ENCODE data around the gene GRB2. TPM values are rescaled to one million over a fixed set of nuclear protein-coding genes. Genes with fewer than 3 reads are reported as not detected.
"Not testable (repeated sequence)": the region's sequence is repeated elsewhere in the genome, so short reads cannot be mapped to it uniquely, and the experiment has no call there.

Gene GRB2
- polyA plus RNA-seq, 3 donors: 23.7 to 73.0 (median 58.6) TPM

DNA sequence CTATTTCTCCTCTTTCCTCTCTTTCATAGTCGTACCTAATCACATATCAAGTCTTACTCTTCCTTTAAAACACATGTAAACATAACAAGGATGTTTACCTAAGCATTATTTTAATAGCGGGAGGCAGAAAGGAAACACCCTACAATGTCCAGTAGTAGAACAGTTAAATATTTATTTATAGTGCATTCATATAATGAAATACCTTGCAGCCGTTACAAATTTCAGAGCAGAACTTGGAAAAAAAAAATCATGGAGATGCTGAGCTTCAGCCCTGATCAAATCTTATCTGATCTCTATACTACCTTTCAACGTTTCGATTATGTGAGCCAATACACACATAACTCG lies 39.6 kb downstream of the GRB2 start:
- no peak overlapping the region for H3K27ac ChIP-seq (ENCODE audit: low read depth, low read length)
- WGBS, 3 donors: 29 to 61% (median 60%) methylated on average over 6 of the region's 6 CpGs

DNA sequence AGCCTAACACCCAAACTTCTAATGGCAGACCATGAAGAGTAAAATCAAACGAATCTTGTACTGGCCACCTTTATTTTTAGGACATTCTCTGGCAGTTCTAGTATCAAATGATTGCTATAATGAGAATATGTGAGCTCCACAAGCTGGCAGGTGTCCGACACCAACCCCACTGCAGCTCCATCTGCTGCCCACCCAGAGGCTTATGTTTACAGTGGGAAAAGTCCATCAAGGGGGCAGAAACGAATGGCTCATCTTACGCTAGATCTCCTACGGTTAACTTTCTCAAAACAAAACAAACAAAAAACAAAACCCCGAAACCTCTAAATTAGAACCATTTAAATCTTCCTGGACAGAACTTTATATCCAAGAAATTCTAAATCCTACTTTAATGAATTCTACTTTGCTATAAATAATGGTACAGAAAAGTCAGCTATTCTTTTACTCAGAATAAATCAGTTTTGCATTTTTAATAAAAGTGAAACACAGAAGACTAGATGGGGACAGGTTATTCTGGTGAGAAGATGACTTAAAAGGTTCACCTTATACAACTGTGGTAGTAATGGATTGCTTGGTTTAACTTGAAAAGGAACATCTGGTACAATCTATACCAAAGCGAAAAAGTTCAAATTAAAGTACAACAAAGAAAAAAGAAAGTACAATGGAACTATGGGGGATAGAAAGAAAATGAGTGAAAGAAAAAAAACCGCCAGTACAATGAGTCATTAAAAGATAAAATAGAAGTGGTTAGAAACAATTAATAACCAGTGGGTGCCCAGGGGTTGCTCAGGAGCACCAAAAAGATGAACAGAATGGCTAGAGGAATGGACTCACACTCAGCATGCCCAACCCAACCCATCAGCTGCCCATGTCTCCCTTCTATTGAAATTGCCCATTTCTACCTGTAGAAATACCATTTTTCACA lies 40.2 kb downstream of the GRB2 start:
- H3K27ac ChIP-seq (ENCODE audit: low read depth, low read length): no peak overlapping the region
- 78 to 82% (median 78%) methylated on average over 8 of the region's 8 CpGs for WGBS, 3 donors

DNA sequence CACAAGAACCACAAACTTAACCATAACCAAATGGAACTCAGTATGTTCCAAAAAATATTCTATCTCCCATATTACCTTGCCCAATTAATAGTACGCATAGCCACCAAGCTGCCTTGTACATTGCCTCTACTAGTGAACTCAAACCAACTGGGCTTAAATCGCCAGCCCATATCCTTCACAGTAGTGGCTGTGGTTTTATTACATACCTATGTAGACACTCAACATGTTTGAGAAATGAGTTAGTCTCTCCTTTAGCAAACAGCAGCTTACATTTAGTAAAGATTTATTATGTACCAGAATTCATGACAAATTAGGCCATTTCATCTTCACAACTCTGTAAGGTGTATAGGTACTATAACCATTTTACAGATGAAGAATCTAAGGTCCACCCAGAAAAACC lies 41.4 kb downstream of the GRB2 start:
- 91 to 96% (median 92%) methylated on average over 2 of the region's 2 CpGs for WGBS, 3 donors
- no peak overlapping the region for H3K27ac ChIP-seq (ENCODE audit: low read depth, low read length)

DNA sequence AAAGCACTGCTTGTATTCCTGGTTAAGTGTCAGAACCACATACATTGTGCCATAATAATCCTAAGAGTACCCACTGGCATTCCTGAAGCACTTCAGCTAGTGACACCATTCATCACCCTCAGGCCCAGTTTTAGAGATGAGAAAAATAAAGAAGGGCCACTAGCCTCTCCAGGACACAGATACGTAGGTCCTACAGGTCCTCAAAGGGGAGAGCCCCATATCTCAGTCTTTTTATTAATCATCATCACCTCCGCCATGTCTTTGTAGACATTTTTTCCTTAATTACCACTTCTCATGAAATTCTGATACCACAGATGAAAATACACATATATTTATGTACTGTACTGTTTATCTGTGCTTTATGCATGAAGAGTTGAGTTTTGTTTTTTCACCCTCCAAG lies 43.5 kb downstream of the GRB2 start:
- 50 to 67% (median 65%) methylated on average over 2 of the region's 2 CpGs for WGBS, 3 donors

DNA sequence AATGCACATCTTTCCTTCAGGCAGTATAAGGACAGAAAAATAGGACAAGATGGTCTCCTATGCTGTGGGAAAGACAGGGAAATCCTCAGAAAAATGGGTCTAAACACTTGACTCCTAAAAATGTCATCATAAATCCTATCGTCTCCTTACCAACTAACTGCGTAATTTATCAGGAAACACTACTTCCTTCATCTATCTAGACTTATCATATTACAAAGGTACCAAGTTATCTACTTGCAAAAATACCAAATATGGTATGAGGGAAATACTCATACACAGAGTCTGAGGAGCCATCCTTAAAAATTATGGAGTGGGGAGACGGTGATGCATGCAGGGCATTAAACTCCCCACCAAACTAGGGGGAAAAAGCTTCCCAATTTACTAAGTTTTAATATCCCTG lies 44.1 kb downstream of the GRB2 start:
- 43 to 51% (median 50%) methylated on average over 3 of the region's 3 CpGs for WGBS, 3 donors
- H3K27ac ChIP-seq (ENCODE audit: low read depth, low read length): no peak overlapping the region

More for the DNA sequence above, 43.5 kb downstream of the GRB2 start:
- no peak overlapping the region for H3K27ac ChIP-seq (ENCODE audit: low read depth, low read length)

DNA sequence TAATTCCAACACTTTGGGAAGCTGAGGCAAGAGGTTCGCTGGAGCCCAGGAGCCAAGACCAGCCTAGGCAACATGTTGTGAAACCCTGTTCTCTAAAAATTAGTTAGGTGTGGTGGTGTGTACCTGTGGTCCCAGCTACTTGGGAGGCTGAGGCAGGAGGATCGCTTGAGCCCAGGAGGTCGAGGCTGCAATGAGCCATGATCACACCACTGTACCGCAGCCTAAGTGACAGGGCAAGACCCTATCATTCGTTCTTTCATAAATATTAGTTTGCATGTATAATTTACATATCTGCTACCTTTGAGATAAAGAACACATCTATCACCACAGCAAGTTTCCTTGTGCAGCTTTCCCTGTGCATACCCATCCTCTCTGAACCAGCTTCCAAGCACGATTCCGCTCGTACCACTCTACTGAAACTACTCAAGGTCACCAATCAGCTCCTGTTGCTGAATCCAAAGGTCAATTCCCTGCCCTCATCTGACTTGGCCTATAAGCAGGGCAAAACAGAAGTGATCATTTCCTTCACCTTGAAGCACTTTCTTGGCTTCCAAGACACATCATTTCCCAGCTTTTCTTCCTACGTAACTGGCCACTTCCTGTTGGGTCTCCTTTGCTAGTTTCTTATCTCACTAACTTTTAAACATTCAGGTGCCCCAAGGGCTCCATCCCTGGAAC lies 49.1 kb downstream of the GRB2 start:
- no peak overlapping the region for H3K27ac ChIP-seq (ENCODE audit: low read depth, low read length)
- 57 to 79% (median 74%) methylated on average over 9 of the region's 9 CpGs for WGBS, 3 donors

DNA sequence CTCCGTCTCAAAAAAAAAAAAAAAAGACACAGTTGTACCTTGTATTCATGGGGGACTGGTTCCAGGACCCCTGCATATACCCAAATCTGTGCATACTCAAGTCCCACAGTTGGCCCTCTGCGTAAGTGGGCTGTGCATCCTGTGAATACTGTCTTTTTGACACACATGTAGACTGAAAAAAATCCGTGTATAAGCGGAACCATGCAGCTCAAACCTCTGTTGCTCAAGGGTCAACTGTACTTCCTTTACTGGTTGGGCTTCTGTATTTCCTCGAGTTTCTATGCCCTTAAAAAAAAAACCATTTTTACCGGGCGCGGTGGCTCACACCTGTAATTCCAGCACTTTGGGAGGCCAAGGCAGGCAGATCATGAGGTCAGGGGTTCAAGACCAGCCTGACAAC lies 52.3 kb downstream of the GRB2 start:
- no peak overlapping the region for H3K27ac ChIP-seq (ENCODE audit: low read depth, low read length)
- 67 to 94% (median 90%) methylated on average over 7 to 8 of the region's 8 CpGs for WGBS, 3 donors

DNA sequence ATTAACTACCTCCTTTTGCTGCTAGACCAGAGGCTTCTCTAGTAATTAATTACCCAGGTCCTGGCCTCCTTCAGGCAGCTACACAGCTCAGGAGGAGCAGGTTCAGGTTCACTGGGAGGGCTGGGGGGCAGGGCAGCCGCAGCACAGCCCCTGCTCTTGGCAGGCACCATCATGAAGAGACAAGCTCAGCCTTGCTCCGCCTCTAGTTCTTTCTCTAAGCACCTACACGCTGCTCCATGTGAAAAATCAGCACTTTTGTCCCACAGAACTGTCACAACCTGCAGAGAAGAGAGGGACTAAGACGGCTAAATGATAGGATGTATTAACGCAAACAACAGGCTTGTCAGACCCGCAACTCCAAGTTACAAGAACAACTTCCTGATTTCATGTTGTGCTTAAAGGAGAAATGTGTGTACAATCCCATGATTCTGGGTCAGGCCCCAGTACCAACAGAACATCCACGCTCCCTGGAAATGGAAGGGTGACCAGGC lies 53.4 kb downstream of the GRB2 start:
- 15 to 46% (median 41%) methylated on average over 7 of the region's 7 CpGs for WGBS, 3 donors
- H3K27ac ChIP-seq (ENCODE audit: low read depth, low read length): no peak overlapping the region

DNA sequence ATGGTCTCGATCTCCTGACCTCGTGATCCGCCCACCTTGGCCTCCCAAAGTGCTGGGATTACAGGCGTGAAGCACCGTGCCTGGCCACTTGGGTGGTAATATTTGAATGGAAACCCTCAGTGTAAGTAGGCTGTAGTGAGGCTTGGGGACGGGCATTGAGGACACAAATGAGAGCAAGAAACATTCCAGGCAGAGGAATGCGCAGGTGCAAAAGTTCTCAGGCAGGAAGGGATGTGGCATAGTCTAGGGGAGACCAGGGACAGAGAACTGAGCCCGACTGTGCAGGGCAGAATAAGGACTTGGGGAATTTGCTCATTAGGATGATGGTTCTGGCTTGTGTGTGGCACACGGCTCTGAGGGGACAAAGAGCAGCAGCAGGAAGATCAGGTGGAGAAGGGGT lies 54.8 kb downstream of the GRB2 start:
- WGBS, 3 donors: 52 to 91% (median 89%) methylated on average over 9 of the region's 9 CpGs
- no peak overlapping the region for H3K27ac ChIP-seq (ENCODE audit: low read depth, low read length)

DNA sequence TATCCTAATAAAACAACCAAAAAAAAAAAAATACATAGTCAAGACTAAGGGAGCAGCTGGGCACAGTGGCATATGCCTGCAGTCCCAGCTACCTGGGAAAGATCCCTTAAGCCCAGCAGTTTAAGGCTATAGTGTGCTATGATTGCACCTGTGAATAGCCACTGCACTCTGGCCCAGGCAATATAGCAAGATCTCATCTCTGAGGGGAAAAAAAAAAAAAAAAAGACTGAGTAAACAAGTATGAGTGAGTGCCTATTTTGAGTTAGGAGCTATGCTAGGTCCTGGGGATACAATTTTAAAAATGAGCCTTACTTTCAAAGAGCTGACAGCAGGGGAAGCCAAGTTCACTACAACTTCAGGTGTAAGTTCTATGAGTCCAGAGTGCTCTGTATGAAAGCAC lies 55.4 kb downstream of the GRB2 start:
- H3K27ac ChIP-seq (ENCODE audit: low read depth, low read length): no peak overlapping the region

DNA sequence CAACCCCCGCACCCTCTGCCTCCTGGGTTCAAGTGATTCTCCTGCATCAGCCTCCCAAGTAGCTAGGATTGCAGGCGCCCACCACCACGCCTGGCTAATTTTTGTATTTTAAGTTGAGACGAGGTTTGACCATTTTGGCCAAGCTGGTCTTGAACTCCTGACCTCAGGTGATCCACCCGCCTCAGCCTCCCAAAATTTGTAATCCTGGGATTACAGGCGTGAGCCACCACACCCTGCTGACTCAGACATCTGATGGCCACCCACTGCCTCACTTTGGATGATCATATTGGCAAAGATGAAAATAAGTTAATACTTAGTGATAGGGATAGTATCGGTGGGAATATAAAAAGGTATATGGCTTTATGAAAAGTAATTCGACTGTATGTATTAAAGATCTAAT lies 55.9 kb downstream of the GRB2 start:
- WGBS, 3 donors: 90 to 94% (median 93%) methylated on average over 8 of the region's 8 CpGs
- no peak overlapping the region for H3K27ac ChIP-seq (ENCODE audit: low read depth, low read length)

DNA sequence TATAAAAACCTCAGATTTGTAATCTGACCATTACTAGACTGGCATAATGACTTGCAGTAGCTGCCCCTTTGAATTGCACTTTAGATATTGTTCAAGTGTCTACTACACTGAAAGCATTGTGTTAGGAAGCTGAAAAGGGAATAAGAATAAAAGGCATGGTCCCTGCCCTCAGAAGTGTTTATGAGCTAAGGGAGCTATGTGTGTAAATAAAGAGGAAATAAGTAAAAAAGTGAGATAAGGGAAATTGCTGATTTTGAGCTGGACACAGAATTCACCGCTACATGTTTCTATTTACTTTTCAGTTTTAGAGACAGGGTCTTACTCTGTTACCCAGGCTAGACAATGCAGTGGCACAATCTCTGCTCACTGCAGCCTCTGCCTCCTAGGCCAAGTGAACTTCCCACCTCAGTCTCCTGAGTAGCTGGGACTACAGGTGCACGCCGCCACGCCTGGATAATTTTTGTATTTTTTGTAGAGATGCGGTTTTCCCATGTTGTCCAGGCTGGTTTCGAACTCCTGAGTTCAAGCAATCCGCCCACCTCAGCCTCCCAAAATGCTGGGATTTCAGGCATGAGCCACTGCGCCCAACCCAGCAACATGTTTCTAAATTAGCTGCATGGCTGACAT lies 57.0 kb downstream of the GRB2 start:
- H3K27ac ChIP-seq (ENCODE audit: low read depth, low read length): no peak overlapping the region
- 91 to 95% (median 94%) methylated on average over 8 of the region's 8 CpGs for WGBS, 3 donors

DNA sequence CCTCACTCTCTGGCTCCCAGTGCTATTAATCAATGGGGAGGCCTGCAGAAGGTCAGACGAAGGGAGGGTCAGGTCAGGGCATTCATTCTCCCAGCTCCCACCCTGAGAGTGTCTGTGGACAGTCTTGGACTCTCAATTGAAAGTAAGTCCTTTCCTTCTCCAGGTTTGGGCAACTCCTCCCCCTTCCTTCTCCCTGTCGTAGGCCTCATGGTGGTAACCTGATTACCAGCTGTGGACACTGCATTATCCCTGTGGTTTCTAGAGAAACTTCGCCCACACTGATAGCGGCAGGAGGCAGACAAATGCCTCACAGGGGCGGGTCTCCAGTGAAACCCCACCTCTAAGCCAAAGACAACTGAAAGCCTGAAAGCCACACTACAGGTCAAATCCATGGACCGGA lies 58.6 kb downstream of the GRB2 start:
- H3K27ac ChIP-seq (ENCODE audit: low read depth, low read length): no peak overlapping the region
- 39 to 52% (median 44%) methylated on average over 6 of the region's 6 CpGs for WGBS, 3 donors

DNA sequence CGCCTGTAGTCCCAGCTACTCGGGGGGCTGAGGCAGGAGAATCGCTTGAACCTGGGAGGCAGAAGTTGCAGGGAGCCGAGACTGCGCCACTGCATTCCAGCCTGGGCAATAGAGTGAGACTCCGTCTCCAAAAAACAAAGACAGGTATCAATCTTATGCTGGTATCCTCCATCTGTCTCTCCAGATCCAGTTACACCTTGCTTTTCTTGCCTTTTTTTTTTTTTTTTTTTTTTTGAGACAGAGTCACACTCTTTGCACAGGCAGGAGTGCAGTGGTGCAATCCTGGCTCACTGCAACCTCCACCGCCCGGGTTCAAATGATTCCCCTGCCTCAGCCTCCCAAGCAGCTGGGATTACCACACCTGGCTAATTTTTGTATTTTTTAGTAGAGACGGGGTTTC lies 59.1 kb downstream of the GRB2 start:
- 78 to 89% (median 84%) methylated on average over 9 of the region's 9 CpGs for WGBS, 3 donors
- H3K27ac ChIP-seq (ENCODE audit: low read depth, low read length): not testable (repeated sequence)

DNA sequence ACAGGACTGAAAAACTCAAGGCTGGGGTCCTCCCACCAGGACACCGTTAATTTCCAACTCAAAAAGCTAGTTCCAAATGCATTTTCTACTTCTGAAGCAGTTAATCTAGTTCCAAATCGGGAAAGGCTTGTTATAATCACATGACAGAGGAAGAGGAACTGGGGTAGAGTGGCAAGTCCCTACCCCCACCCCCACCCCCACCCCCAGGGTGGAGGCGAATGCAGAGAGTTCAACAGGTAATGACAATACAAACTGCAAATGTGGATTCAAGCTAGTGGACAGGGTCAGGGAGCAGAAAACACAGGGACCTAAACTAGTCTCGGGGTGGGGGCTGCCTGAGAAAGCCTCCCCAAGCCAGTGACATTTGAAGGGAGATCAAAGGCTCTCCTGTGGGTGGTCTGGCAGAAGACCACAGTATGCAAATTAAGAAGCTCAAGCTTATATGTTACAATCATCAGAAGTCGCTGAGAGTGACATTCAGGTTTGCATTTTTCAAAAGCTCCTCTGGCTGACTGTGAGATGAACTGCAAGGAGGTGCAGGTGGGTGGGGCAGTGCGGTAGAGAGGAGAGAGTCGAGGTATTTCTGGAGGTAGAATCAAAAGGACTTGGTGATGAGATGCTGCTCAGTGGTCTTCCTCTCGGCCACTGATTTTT lies 59.8 kb downstream of the GRB2 start:
- 32 to 51% (median 47%) methylated on average over 8 of the region's 8 CpGs for WGBS, 3 donors
- no peak overlapping the region for H3K27ac ChIP-seq (ENCODE audit: low read depth, low read length)

DNA sequence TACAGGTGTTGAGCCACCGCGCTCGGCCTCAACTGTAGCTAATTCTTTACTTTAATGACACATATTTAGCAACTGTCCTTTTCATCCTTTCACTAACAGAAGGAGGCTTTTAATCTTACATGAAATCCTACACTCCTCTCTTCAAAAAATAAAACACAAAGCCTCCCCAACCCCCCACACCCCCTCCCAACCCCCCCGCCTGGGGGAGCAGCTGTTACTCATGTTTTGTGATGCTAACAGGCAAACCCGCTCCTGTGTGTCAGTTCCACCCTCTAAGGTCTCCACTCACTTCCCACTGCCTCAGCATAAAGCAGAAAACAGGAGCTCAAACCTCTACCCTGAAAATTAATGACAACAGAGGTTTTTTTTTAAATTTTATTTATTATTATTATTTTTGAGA lies 60.8 kb downstream of the GRB2 start:
- 72 to 89% (median 75%) methylated on average over 5 of the region's 5 CpGs for WGBS, 3 donors
- H3K27ac ChIP-seq (ENCODE audit: low read depth, low read length): no peak overlapping the region

DNA sequence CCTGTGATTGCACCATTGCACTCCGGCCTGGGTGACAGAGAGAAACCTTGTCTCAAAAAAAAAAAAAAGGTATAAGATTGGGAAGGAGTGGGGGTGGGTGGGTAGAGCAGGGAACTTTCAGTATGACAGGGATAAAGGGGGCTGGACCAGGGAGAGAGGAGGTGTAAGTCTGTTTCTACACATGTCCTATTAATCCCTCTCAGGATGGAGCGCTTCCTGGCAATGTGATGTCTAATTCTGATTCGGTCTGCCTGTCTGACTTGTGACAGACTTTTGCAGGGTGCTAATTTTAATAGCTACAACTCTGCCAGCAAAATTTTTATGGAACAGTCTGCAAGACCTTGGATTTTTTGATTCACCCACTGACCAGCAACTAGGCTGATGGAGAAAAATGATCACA lies 62.5 kb downstream of the GRB2 start:
- 56 to 85% (median 72%) methylated on average over 3 of the region's 3 CpGs for WGBS, 3 donors
- H3K27ac ChIP-seq (ENCODE audit: low read depth, low read length): no peak overlapping the region

DNA sequence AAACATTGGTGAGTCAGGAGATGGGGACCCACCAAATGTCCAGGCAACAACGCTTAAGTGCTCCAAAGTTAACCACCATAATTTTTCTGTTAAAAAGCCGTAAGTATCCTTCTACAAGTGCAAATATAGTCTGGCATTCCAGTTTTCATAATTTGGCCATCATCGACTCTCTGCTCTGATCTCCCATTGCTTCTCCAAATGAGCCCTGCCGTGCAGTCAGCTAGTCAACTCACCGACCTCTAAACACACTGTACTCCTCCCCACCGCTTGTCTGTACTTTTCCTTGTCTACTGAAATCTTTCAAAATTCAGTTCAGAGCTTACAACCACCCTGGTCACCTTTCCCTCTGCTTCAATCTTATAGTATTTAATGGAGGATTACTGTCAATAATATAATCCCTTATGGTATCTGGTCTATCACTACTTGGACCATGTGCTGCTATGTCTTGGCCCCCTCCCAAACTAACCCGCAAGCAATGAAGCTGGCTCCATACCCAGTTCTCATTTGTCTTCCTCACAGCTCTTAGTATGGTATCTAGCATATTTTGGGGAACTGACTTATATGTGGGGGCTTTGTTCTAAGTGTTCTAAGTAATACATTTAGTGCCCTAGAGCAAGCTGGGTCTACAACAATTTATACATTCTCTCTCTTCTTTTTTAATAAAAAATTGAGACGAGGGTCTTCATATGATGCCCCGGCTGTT lies 63.5 kb downstream of the GRB2 start:
- WGBS, 3 donors: 76 to 81% (median 78%) methylated on average over 9 of the region's 9 CpGs
- H3K27ac ChIP-seq (ENCODE audit: low read depth, low read length): no peak overlapping the region
